HCEC 1CT (cell line): ENCODE data around the gene MYH14.

Experiments used
- DNase-seq: peaks from one replicate; pipeline ENCODE4 v3.0.0-alpha.2; 2017

Gene MYH14

GRCh38 chr19:50266041-50266440 lies 62.6 kb downstream of the MYH14 start:
- DNase-seq, result no peak

GRCh38 chr19:50266896-50267295 lies 63.5 kb downstream of the MYH14 start:
- DNase-seq, result no peak

- DNase-seq, result no peak
Measured at GRCh38 chr19:50268041-50268440, 64.6 kb downstream of the MYH14 start.

GRCh38 chr19:50268501-50268900 lies 65.1 kb downstream of the MYH14 start:
- DNase-seq, result no peak

- no peak for DNase-seq
Measured at GRCh38 chr19:50269653-50270052, 66.2 kb downstream of the MYH14 start.

GRCh38 chr19:50272263-50272897 lies 69.0 kb downstream of the MYH14 start:
- DNase-seq, result no peak

GRCh38 chr19:50273821-50274220 lies 70.4 kb downstream of the MYH14 start:
- no peak for DNase-seq

- no peak for DNase-seq
Measured at GRCh38 chr19:50275577-50276368, 72.4 kb downstream of the MYH14 start.

- no peak for DNase-seq
Measured at GRCh38 chr19:50276370-50277063, 73.1 kb downstream of the MYH14 start.

GRCh38 chr19:50277966-50278580 lies 74.7 kb downstream of the MYH14 start:
- no peak for DNase-seq

GRCh38 chr19:50280074-50280473 lies 76.7 kb downstream of the MYH14 start:
- DNase-seq, result no peak

GRCh38 chr19:50280983-50281382 lies 77.6 kb downstream of the MYH14 start:
- DNase-seq, result no peak

- no peak for DNase-seq
Measured at GRCh38 chr19:50281491-50281890, 78.1 kb downstream of the MYH14 start.

GRCh38 chr19:50285833-50286232 lies 82.4 kb downstream of the MYH14 start:
- no peak for DNase-seq

- no peak for DNase-seq
Measured at GRCh38 chr19:50286443-50286842, 83.0 kb downstream of the MYH14 start.

GRCh38 chr19:50287331-50287730 lies 83.9 kb downstream of the MYH14 start:
- DNase-seq, result no peak

GRCh38 chr19:50288954-50289353 lies 85.5 kb downstream of the MYH14 start:
- no peak for DNase-seq

GRCh38 chr19:50290011-50290410 lies 86.6 kb downstream of the MYH14 start:
- DNase-seq, result no peak

GRCh38 chr19:50290775-50291174 lies 87.4 kb downstream of the MYH14 start:
- DNase-seq, result no peak

GRCh38 chr19:50292216-50292827 lies 88.9 kb downstream of the MYH14 start:
- no peak for DNase-seq

GRCh38 chr19:50293263-50294004 lies 90.0 kb downstream of the MYH14 start:
- no peak for DNase-seq

GRCh38 chr19:50300051-50300450 lies 96.6 kb downstream of the MYH14 start:
- peak; percentile 11 for DNase-seq
